Keratinocyte (primary cell): Measurements from ENCODE around the gene IRF7. TPM values are rescaled to one million over a fixed set of nuclear protein-coding genes. Genes with fewer than 3 reads are reported as not detected.

Source experiments
- DNase-seq: peaks from one replicate; pipeline ENCODE4 v3.0.0-alpha.2; 2011; ENCODE audit warnings: low read depth, missing footprints, low spot score
- FAIRE-seq: peaks from 2 replicates; lab custom pipeline; 2011; peaks lifted over from hg19 to GRCh38; lab: Jason Lieb, UNC
- H2AFZ ChIP-seq: 2 replicates; pipeline ENCODE4 v1.6.0; 2012; ENCODE audit warnings: low read length, control low read depth, inconsistent platforms; ENCODE audit not compliant: control insufficient read depth
- H3K27ac ChIP-seq: 2 replicates; pipeline ENCODE4 v1.5.1; 2011; ENCODE audit warnings: low read length; ENCODE audit not compliant: control insufficient read depth, insufficient read depth
- H3K27me3 ChIP-seq: 3 replicates; pipeline ENCODE4 v1.6.0; 2011; ENCODE audit warnings: low read length; ENCODE audit not compliant: control insufficient read depth, insufficient read depth; ENCODE audit errors: extremely low read depth
- H3K36me3 ChIP-seq, 2 experiments: 2 replicates in 1 of 2; 3 replicates in 1 of 2; pipeline ENCODE4 v1.5.1; 2011; ENCODE audit warnings: low read length in 2 of 2, mild to moderate bottlenecking in 1 of 2; ENCODE audit not compliant: control insufficient read depth in 2 of 2, insufficient read depth in 2 of 2; ENCODE audit errors: extremely low read depth in 1 of 2
- H3K4me1 ChIP-seq: 3 replicates; pipeline ENCODE4 v1.5.1; 2011; ENCODE audit warnings: low read length; ENCODE audit not compliant: control insufficient read depth, insufficient read depth; ENCODE audit errors: extremely low read depth
- H3K4me2 ChIP-seq: 3 replicates; pipeline ENCODE4 v1.6.0; 2011; ENCODE audit warnings: low read depth, low read length; ENCODE audit not compliant: control insufficient read depth, insufficient read depth; ENCODE audit errors: extremely low read depth
- H3K4me3 ChIP-seq, 3 experiments: fragments of 200-600 bp in 1 of 3; sonication (generic) in 1 of 3; 2 replicates in 2 of 3; 3 replicates in 1 of 3; pipeline ENCODE4 v1.5.1; 2011 to 2016; ENCODE audit warnings: low read length in 3 of 3, mild to moderate bottlenecking in 3 of 3, control low read depth in 2 of 3, inconsistent platforms in 1 of 3, low read depth in 1 of 3, mixed read lengths in 1 of 3, mixed run types in 1 of 3, moderate library complexity in 1 of 3; ENCODE audit not compliant: control insufficient read depth in 2 of 3, insufficient read depth in 2 of 3; ENCODE audit errors: extremely low read depth in 1 of 3
- H3K79me2 ChIP-seq: 2 replicates; pipeline ENCODE4 v1.6.0; 2012; ENCODE audit warnings: low read length; ENCODE audit not compliant: control insufficient read depth, insufficient read depth
- H3K9ac ChIP-seq: 3 replicates; pipeline ENCODE4 v1.6.0; 2011; ENCODE audit warnings: low read length; ENCODE audit not compliant: control insufficient read depth, insufficient read depth; ENCODE audit errors: extremely low read depth
- H3K9me1 ChIP-seq: 3 replicates; pipeline ENCODE4 v1.6.0; 2011; ENCODE audit warnings: low read length; ENCODE audit not compliant: control insufficient read depth, insufficient read depth; ENCODE audit errors: extremely low read depth
- H3K9me3 ChIP-seq: 2 replicates; pipeline ENCODE4 v1.5.1; 2012; ENCODE audit warnings: low read depth, low read length; ENCODE audit not compliant: control insufficient read depth
- H4K20me1 ChIP-seq: 3 replicates; pipeline ENCODE4 v1.6.0; 2011; ENCODE audit warnings: low read length; ENCODE audit not compliant: control insufficient read depth, insufficient read depth; ENCODE audit errors: extremely low read depth
- CTCF ChIP-seq, 3 experiments: IDR thresholded peaks in 1 of 3; conservative IDR thresholded peaks in 1 of 3; optimal IDR thresholded peaks in 1 of 3; 2 replicates in 2 of 3; 3 replicates in 1 of 3; pipeline versions ENCODE3 to v1.5.1; 2011; ENCODE audit warnings: low read length in 3 of 3, mild to moderate bottlenecking in 3 of 3, moderate library complexity in 2 of 3, control low read depth in 1 of 3, inconsistent platforms in 1 of 3; ENCODE audit not compliant: insufficient read depth in 2 of 3; ENCODE audit errors: extremely low read depth in 1 of 3
- EZH2 ChIP-seq: IDR thresholded peaks from one replicate; pipeline ENCODE4 v1.6.1; 2012; ENCODE audit warnings: inconsistent platforms, mild to moderate bottlenecking, low read length, moderate library complexity
- dilution Hi-C: fragments of 300-500 bp; cut with MboI; formaldehyde crosslinking; loops from one replicate; pipeline ENCODE4 v1.7.0; 2020; ENCODE audit warnings: low sequenced_read_pairs; ENCODE audit not compliant: extremely low pct_ligation_motif_present
- polyA plus RNA-seq, 5 experiments: library from polyadenylated mRNA; depleted of rRNA in 3 of 5; stranded (reverse) in 3 of 5; stranded (forward) in 1 of 5; unstranded in 1 of 5; fragments of >200 nt; gene quantifications; 1 replicate in 1 of 5; 2 replicates in 3 of 5; 3 replicates in 1 of 5; pipeline versions ENCODE4 v1.2.1 to v1.2.3, GENCODE V29; 2011 to 2012; ENCODE audit warnings: missing spikeins in 2 of 5, low read depth in 1 of 5, low replicate concordance in 1 of 5

The IRF7 gene
- polyA plus RNA-seq, 1 donor (not counting 4 experiments of a cell fraction or from before 2014, with no cell fraction given) = 7.1 TPM

- Histone ChIP-seq H3K9me1 (no peaks in the 10 kb centered on the region), H3K27me3 (no peaks in the 10 kb centered on the region), H3K4me2 (no peak within 1 kb of the TSS), H3K4me1 (no peaks in the 10 kb centered on the region), H3K9me3 (no peaks in the 10 kb centered on the region), H3K4me3 (no peak within 1 kb of the TSS), H4K20me1 (no peaks in the 10 kb centered on the region), H3K27ac (no peak within 1 kb of the TSS), H3K79me2 (no peaks in the 10 kb centered on the region), H3K36me3 (no peaks in the 10 kb centered on the region), H3K9ac (no peak within 1 kb of the TSS), H2AFZ (no peak within 1 kb of the TSS)
- no peak for TF ChIP-seq CTCF (optimal IDR thresholded peaks at IDR 0.05 in 1 of 3, IDR thresholded peaks at IDR 0.05 in 1 of 3, conservative IDR thresholded peaks at IDR 0.05 in 1 of 3; ENCODE audit: extremely low read depth in 1 of 3, insufficient read depth in 2 of 3, low read length in 3 of 3)
- no peak for TF ChIP-seq EZH2
- DNase-seq (no peak), FAIRE-seq (no peak)
- dilution Hi-C loops = no loop called here
Measured at GRCh38 chr11:624705-625635, 9.2 kb upstream of the IRF7 start, which contains the start of gene CDHR5. CDHR5 (minus strand) TSS chr11:624955; CDS start chr11:624902, 53 bp downstream.

DNA sequence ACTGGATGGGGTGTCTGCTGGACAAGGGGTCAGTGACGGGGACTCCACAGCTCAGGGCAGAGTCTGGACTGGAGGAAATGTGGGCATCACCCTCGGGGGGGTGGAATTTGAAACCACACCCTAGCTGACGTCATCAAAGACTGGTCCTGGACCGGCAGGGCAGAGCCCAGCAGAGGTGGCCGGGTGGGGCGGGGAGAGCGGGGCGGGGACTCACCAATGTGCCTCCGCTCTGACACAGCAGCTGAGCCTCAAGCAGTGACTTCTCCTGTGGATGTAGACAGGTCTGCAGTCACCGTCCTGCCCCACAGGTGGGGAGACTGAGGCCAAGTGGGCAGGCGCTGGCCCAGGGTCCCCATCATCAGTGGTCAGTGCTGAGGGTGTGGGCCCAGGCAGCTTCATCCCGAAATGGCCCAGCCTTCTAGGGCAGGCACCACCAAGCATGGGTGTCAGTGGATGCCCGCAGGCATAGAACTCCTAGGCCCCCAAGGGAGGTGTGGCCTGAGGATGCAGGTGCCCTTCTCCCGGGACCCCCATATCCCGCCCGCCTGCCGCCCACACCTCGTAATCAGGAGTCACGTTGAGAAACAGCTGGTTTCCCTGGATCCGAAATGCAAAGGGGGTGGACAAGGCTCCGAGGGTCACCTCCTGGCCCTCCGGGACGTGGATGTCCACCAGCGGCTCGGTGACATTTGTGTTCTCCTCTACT lies 8.4 kb upstream of the IRF7 start:
- FAIRE-seq = no peak

More for the DNA sequence above, 8.4 kb upstream of the IRF7 start:
- no peak for TF ChIP-seq EZH2
- no peak for TF ChIP-seq CTCF (optimal IDR thresholded peaks at IDR 0.05 in 1 of 3, IDR thresholded peaks at IDR 0.05 in 1 of 3, conservative IDR thresholded peaks at IDR 0.05 in 1 of 3; ENCODE audit: extremely low read depth in 1 of 3, insufficient read depth in 2 of 3, low read length in 3 of 3)
- Histone ChIP-seq H2AFZ (no peak overlapping the region), H4K20me1 (no peaks in the 10 kb centered on the region), H3K4me3 (no peak overlapping the region), H3K36me3 (no peaks in the 10 kb centered on the region), H3K27me3 (no peaks in the 10 kb centered on the region), H3K9me3 (no peaks in the 10 kb centered on the region), H3K9ac (no peak overlapping the region), H3K79me2 (no peaks in the 10 kb centered on the region), H3K27ac (no peak overlapping the region), H3K4me1 (no peaks in the 10 kb centered on the region), H3K4me2 (no peak overlapping the region), H3K9me1 (no peaks in the 10 kb centered on the region)
- DNase-seq = no peak
- dilution Hi-C loops = no loop called here
